Measurements from ENCODE around the gene ZSWIM1. TPM values are rescaled to one million over a fixed set of nuclear protein-coding genes. Genes with fewer than 3 reads are reported as not detected.

ZSWIM1 gene
- total RNA-seq, 1 experiment from 2014 or later, result 13.0 TPM

- Histone ChIP-seq H4K20me1 (ENCODE audit: insufficient read depth) (no peaks in the 10 kb centered on the region), H3K4me1 (ENCODE audit: control insufficient read depth in 1 of 2, insufficient read depth in 2 of 2, low read length in 2 of 2) (peaks cover 15 to 36% of the 10 kb centered on the region in 2 experiments), H3K36me3 (ENCODE audit: control insufficient read depth in 1 of 2, insufficient read depth in 2 of 2, low read length in 2 of 2) (no peaks in the 10 kb centered on the region), H3K4me3 (replicated peaks in 1 of 2; ENCODE audit: low read depth in 1 of 2, low read length in 2 of 2) (peak within 1 kb of the TSS; percentile 72 to 96), H3K9ac (ENCODE audit: low read length) (peak within 1 kb of the TSS; percentile 73), H3K27me3 (ENCODE audit: insufficient read depth, low read length) (no peaks in the 10 kb centered on the region), H3K9me3 (ENCODE audit: control insufficient read depth in 1 of 2, insufficient read depth in 1 of 2, low read depth in 1 of 2, low read length in 2 of 2) (no peaks in the 10 kb centered on the region), H3K4me2 (ENCODE audit: low read length) (peak within 1 kb of the TSS; percentile 95), H3K9me2 (ENCODE audit: insufficient read depth) (no peaks in the 10 kb centered on the region), H2AFZ (ENCODE audit: low read depth, low read length, poor library complexity, severe bottlenecking) (no peak within 1 kb of the TSS), H3K27ac (ENCODE audit: low read depth, low read length) (peak within 1 kb of the TSS; percentile 55), H3K79me2 (ENCODE audit: insufficient read depth, low read length) (0 out of 2 replicates have a peak, but pooled peaks cover 12% of the 10 kb centered on the region)
- ChIA-PET RAD21 (ENCODE audit: low non-redundant PET in 1 of 2, low total read pairs in 2 of 2, uncharacterized antibody in 2 of 2, unreplicated experiment in 2 of 2) (no interaction called here), POLR2A (interaction anchor here (1.9 kb wide), 1 partner anchor 24 kb away, joined by 8 read pairs; the partner anchor contains the start of gene ZSWIM1), CTCF (interaction anchor here (1.6 kb wide), 1 partner anchor 23 kb away, joined by 3 read pairs; the partner anchor contains the start of gene ZSWIM1)
- intact Hi-C loops (cut with micrococcal nuclease), result no loop called here
- ATAC-seq (peak; percentile 98), DNase-seq (ENCODE audit: low read depth, low spot score) (peak; percentile 100)
- no TSS peak for BruUV-seq (replicated peaks)
- TF ChIP-seq POLR2A (IDR thresholded peaks at IDR 0.05; ENCODE audit: borderline replicate concordance, extremely low read depth, insufficient read depth, insufficient read length) (peak; percentile 75), TCF7L2 (IDR thresholded peaks at IDR 0.05; ENCODE audit: borderline replicate concordance, extremely low read depth, insufficient read depth, insufficient read length) (no peak), ZNF274 (IDR thresholded peaks at IDR 0.05; ENCODE audit: low read depth, low read length) (no peak), SIN3A (IDR thresholded peaks at IDR 0.05; ENCODE audit: low read depth) (peak; percentile 57; the same call in 1 of the 2 replicates), YY1 (IDR thresholded peaks at IDR 0.05; ENCODE audit: extremely low read depth, insufficient replicate concordance, low read depth, low read length) (peak; percentile 46), EGR1 (IDR thresholded peaks at IDR 0.05; ENCODE audit: low read depth) (no peak), CBX3 (IDR thresholded peaks at IDR 0.05; ENCODE audit: low read depth) (no peak), EZH2 (IDR thresholded peaks at IDR 0.05) (no peak), EZH2phosphoT487 (IDR thresholded peaks at IDR 0.05; ENCODE audit: borderline replicate concordance) (no peak), SRF (IDR thresholded peaks at IDR 0.05; ENCODE audit: low read depth) (no peak), JUND (IDR thresholded peaks at IDR 0.05) (no peak), CEBPB (IDR thresholded peaks at IDR 0.05; ENCODE audit: low read depth) (no peak), ZFX (IDR thresholded peaks at IDR 0.05) (peak; percentile 24; the same call in 1 of the 2 replicates), SP1 (IDR thresholded peaks at IDR 0.05; ENCODE audit: low read depth) (peak; percentile 100), POLR2AphosphoS5 (IDR thresholded peaks at IDR 0.05; ENCODE audit: low read depth, low read length) (peak; percentile 86)
- TF ChIP-seq, protein P1, sequence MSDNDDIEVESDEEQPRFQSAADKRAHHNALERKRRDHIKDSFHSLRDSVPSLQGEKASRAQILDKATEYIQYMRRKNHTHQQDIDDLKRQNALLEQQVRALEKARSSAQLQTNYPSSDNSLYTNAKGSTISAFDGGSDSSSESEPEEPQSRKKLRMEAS (IDR thresholded peaks at IDR 0.05), result no peak
- TF ChIP-seq, protein P2, sequence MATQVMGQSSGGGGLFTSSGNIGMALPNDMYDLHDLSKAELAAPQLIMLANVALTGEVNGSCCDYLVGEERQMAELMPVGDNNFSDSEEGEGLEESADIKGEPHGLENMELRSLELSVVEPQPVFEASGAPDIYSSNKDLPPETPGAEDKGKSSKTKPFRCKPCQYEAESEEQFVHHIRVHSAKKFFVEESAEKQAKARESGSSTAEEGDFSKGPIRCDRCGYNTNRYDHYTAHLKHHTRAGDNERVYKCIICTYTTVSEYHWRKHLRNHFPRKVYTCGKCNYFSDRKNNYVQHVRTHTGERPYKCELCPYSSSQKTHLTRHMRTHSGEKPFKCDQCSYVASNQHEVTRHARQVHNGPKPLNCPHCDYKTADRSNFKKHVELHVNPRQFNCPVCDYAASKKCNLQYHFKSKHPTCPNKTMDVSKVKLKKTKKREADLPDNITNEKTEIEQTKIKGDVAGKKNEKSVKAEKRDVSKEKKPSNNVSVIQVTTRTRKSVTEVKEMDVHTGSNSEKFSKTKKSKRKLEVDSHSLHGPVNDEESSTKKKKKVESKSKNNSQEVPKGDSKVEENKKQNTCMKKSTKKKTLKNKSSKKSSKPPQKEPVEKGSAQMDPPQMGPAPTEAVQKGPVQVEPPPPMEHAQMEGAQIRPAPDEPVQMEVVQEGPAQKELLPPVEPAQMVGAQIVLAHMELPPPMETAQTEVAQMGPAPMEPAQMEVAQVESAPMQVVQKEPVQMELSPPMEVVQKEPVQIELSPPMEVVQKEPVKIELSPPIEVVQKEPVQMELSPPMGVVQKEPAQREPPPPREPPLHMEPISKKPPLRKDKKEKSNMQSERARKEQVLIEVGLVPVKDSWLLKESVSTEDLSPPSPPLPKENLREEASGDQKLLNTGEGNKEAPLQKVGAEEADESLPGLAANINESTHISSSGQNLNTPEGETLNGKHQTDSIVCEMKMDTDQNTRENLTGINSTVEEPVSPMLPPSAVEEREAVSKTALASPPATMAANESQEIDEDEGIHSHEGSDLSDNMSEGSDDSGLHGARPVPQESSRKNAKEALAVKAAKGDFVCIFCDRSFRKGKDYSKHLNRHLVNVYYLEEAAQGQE (IDR thresholded peaks at IDR 0.05; ENCODE audit: low read depth), result no peak
- TF ChIP-seq, protein P3, sequence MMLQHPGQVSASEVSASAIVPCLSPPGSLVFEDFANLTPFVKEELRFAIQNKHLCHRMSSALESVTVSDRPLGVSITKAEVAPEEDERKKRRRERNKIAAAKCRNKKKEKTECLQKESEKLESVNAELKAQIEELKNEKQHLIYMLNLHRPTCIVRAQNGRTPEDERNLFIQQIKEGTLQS (IDR thresholded peaks at IDR 0.05), result no peak
- TF ChIP-seq, protein P4, sequence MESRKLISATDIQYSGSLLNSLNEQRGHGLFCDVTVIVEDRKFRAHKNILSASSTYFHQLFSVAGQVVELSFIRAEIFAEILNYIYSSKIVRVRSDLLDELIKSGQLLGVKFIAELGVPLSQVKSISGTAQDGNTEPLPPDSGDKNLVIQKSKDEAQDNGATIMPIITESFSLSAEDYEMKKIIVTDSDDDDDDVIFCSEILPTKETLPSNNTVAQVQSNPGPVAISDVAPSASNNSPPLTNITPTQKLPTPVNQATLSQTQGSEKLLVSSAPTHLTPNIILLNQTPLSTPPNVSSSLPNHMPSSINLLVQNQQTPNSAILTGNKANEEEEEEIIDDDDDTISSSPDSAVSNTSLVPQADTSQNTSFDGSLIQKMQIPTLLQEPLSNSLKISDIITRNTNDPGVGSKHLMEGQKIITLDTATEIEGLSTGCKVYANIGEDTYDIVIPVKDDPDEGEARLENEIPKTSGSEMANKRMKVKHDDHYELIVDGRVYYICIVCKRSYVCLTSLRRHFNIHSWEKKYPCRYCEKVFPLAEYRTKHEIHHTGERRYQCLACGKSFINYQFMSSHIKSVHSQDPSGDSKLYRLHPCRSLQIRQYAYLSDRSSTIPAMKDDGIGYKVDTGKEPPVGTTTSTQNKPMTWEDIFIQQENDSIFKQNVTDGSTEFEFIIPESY (IDR thresholded peaks at IDR 0.05; ENCODE audit: extremely low read depth, insufficient replicate concordance, low read length), result peak; percentile 68
These were observed 23.7 kb upstream of the ZSWIM1 start, which contains the start of the genes ACOT8 and ZSWIM3 for GRCh38 chr20:45857114-45857881. Gene ACOT8 (minus strand): TSS chr20:45857392. CDS start chr20:45857315, 77 bp downstream. Gene ZSWIM3 (plus strand): TSS chr20:45857614. CDS start chr20:45857826, 212 bp downstream.

Data from HCT116 (cell line).